Testis (tissue), 3 donors: ENCODE measurements around the gene SPRY4. TPM values are rescaled to one million over a fixed set of nuclear protein-coding genes. Genes with fewer than 3 reads are reported as not detected.

Experiments used
- DNase-seq: peaks from one replicate; pipeline ENCODE4 v3.0.0-alpha.2; 2019
- H3K27ac ChIP-seq, 2 donors: fragments of 200-600 bp; sonication (generic); one replicate each; pipeline ENCODE4 v1.5.1; 2019
- H3K27me3 ChIP-seq: fragments of 200-600 bp; sonication (generic); one replicate; pipeline ENCODE4 v1.5.1; 2019
- H3K36me3 ChIP-seq: fragments of 200-600 bp; sonication (generic); one replicate; pipeline ENCODE4 v1.5.1; 2017; ENCODE audit warnings: low read depth; ENCODE audit errors: missing control alignments
- H3K4me1 ChIP-seq: fragments of 200-600 bp; sonication (generic); one replicate; pipeline ENCODE4 v1.5.1; 2019
- H3K4me3 ChIP-seq, 2 donors: fragments of 200-600 bp; sonication (generic); one replicate each; pipeline ENCODE4 v1.5.1; 2017 to 2019
- H3K9me3 ChIP-seq: fragments of 200-600 bp; sonication (generic); one replicate; pipeline ENCODE4 v1.5.1; 2017
- CTCF ChIP-seq, 3 experiments: fragments of 450-650 bp in 2 of 3; fragments of 200-600 bp in 1 of 3; sonication (generic) in 1 of 3; IDR thresholded peaks; one replicate each; pipeline ENCODE4 v1.5.1; 2016 to 2019; ENCODE audit warnings: antibody characterized with exemption in 3 of 3, mild to moderate bottlenecking in 2 of 3, moderate library complexity in 1 of 3
- POLR2A ChIP-seq: fragments of 450-650 bp; IDR thresholded peaks from one replicate; pipeline ENCODE4 v1.6.1; 2017; ENCODE audit warnings: antibody characterized with exemption, mild to moderate bottlenecking, moderate library complexity
- WGBS, 2 donors: methylation state at CpG; one replicate each; pipeline ENCODE4 v1.1.5; 2018; 5-methylcytosine and 5-hydroxymethylcytosine counted together
- intact Hi-C: fragments of 100-400 bp; cut with DNase I; formaldehyde crosslinking; loops from one replicate; pipeline ENCODE4 v1.15.1; 2023; ENCODE audit warnings: low total_unique reads
- polyA plus RNA-seq: library from polyadenylated mRNA; stranded (reverse); fragments of 350-450 nt; fragmentation: Illumina TruSeq; extraction: RNeasy Lipid Tissue Mini Kit (QIAGEN cat#74804); gene quantifications from one replicate; pipeline ENCODE4 v1.2.3, GENCODE V29; 2014; ENCODE audit warnings: low read depth, low replicate concordance; ENCODE audit not compliant: insufficient read depth
- total RNA-seq, 2 donors: library from RNA; depleted of rRNA; stranded (reverse); fragments of >200 nt; gene quantifications; one replicate each; pipeline ENCODE4 v1.2.3, GENCODE V29; 2016

Gene SPRY4
- total and polyA plus RNA-seq, 3 donors from 2014 or later: 3.8 to 7.2 (median 5.3) TPM

- Histone ChIP-seq H3K27ac (no peak overlapping the region), H3K4me3 (no peak overlapping the region), H3K9me3 (no peaks in the 10 kb centered on the region), H3K36me3 (no peaks in the 10 kb centered on the region), H3K4me1 (peaks cover 8% of the 10 kb centered on the region), H3K27me3 (no peaks in the 10 kb centered on the region)
- WGBS, 2 donors: 88% methylated on average over 5 of the region's 5 CpGs
- TF ChIP-seq POLR2A (no peak), CTCF (IDR thresholded peaks at IDR 0.05) (no peak)
- no peak for DNase-seq
- intact Hi-C loops: no loop called here
These were observed 33.8 kb upstream of the SPRY4 start for GRCh38 chr5:142358648-142359047.

- Histone ChIP-seq H3K36me3 (no peaks in the 10 kb centered on the region), H3K4me1 (peaks cover 8% of the 10 kb centered on the region), H3K4me3 (peak overlapping the region in 1 of 2 donors; percentile 75), H3K27me3 (no peaks in the 10 kb centered on the region), H3K9me3 (no peaks in the 10 kb centered on the region), H3K27ac (peak overlapping the region in 1 of 2 donors; percentile 98)
- intact Hi-C loops: no loop called here
- WGBS, 2 donors: 57 to 59% methylated on average over 5 of the region's 5 CpGs
- DNase-seq: no peak
- no peak for TF ChIP-seq CTCF (IDR thresholded peaks at IDR 0.05)
- no peak for TF ChIP-seq POLR2A
These were observed 33.3 kb upstream of the SPRY4 start for GRCh38 chr5:142358121-142358520.

- H3K4me1 ChIP-seq: peaks cover 3% of the 10 kb centered on the region
- DNase-seq: peak; percentile 24
- H3K27ac ChIP-seq: peak overlapping the region; percentile 75 to 98
- no peaks in the 10 kb centered on the region for H3K9me3 ChIP-seq
- whole genome bisulfite sequencing, 2 donors: 7 to 18% methylated on average over 11 to 14 of the region's 14 CpGs
- TF ChIP-seq POLR2A: no peak
- TF ChIP-seq CTCF (IDR thresholded peaks at IDR 0.05): no peak
- H3K27me3 ChIP-seq: no peaks in the 10 kb centered on the region
- no peaks in the 10 kb centered on the region for H3K36me3 ChIP-seq
- intact Hi-C loops: no loop called here
- peak overlapping the region; percentile 75 to 76 for H3K4me3 ChIP-seq
These were observed 32.8 kb upstream of the SPRY4 start for GRCh38 chr5:142357469-142358090.

- no peak for TF ChIP-seq POLR2A
- TF ChIP-seq CTCF (IDR thresholded peaks at IDR 0.05): peak in 1 of 3 experiments; percentile 4
- Histone ChIP-seq H3K4me1 (no peaks in the 10 kb centered on the region), H3K36me3 (no peaks in the 10 kb centered on the region), H3K9me3 (no peaks in the 10 kb centered on the region), H3K27ac (peak overlapping the region; percentile 75 to 98), H3K27me3 (no peaks in the 10 kb centered on the region), H3K4me3 (peak overlapping the region; percentile 75 to 76)
- 0 to 1% methylated on average over 8 to 65 of the region's 82 CpGs for WGBS, 2 donors
- intact Hi-C loops: no loop called here
- DNase-seq: peak; percentile 85
These were observed 32.1 kb upstream of the SPRY4 start for GRCh38 chr5:142356716-142357468.
